Cardiac muscle cell (in vitro differentiated cells and primary cell): ENCODE data around the gene OR12D2. TPM values are rescaled to one million over a fixed set of nuclear protein-coding genes. Genes with fewer than 3 reads are reported as not detected.
"Not testable (repeated sequence)": the region's sequence is repeated elsewhere in the genome, so short reads cannot be mapped to it uniquely, and the experiment has no call there.

ENCODE experiments used
- DNase-seq, 2 donors: peaks; one replicate each; pipeline versions ENCODE4 v3.0.0 to v3.0.0-alpha.2; 2010 to 2017; ENCODE audit warnings: low read depth in 1 of 2, low spot score in 1 of 2
- H3K27ac ChIP-seq: fragments of 200-600 bp; sonication (generic); 2 replicates; pipeline ENCODE4 v1.5.1; 2016
- H3K27me3 ChIP-seq: fragments of 200-600 bp; sonication (generic); 2 replicates; pipeline ENCODE4 v1.6.0; 2016; ENCODE audit warnings: control low read depth
- H3K36me3 ChIP-seq: fragments of 200-600 bp; sonication (generic); 2 replicates; pipeline ENCODE4 v1.5.1; 2016; ENCODE audit warnings: control low read depth
- H3K4me1 ChIP-seq: fragments of 200-600 bp; sonication (generic); 2 replicates; pipeline ENCODE4 v1.8.1; 2017; ENCODE audit warnings: low read depth, mild to moderate bottlenecking, mixed run types
- H3K4me3 ChIP-seq: fragments of 200-600 bp; sonication (generic); 2 replicates; pipeline ENCODE4 v1.5.1; 2016; ENCODE audit warnings: mild to moderate bottlenecking
- H3K9me3 ChIP-seq: fragments of 200-600 bp; sonication (generic); 2 replicates; pipeline ENCODE4 v1.5.1; 2017; ENCODE audit warnings: low read depth, mild to moderate bottlenecking, control low read depth
- CTCF ChIP-seq: IDR thresholded peaks from 2 replicates; pipeline ENCODE4 v1.5.1; 2012; ENCODE audit warnings: low read depth, mild to moderate bottlenecking, low read length
- polyA plus RNA-seq: library from polyadenylated mRNA; unstranded; fragments of >200 nt; fragmentation: Nextera tagmentation; extraction: Ambion mirVana; gene quantifications from 2 replicates; pipeline ENCODE4 v1.2.1, GENCODE V29; 2016
- total RNA-seq: library from RNA; depleted of rRNA; stranded (reverse); fragments of >200 nt; gene quantifications from 2 replicates; pipeline ENCODE4 v1.2.3, GENCODE V29; 2016

Gene OR12D2
- total and polyA plus RNA-seq, 2 experiments from 2014 or later = not detected

GRCh38 chr6:29419516-29419915 lies 24.1 kb downstream of the OR12D2 start:
- H3K36me3 ChIP-seq = no peaks in the 10 kb centered on the region
- TF ChIP-seq CTCF = no peak
- H3K27ac ChIP-seq = no peak overlapping the region
- no peaks in the 10 kb centered on the region for H3K9me3 ChIP-seq
- no peaks in the 10 kb centered on the region for H3K4me1 ChIP-seq
- H3K27me3 ChIP-seq = no peaks in the 10 kb centered on the region
- DNase-seq = no peak
- no peak overlapping the region for H3K4me3 ChIP-seq

- Histone ChIP-seq H3K36me3 (no peaks in the 10 kb centered on the region), H3K4me1 (no peaks in the 10 kb centered on the region), H3K27me3 (no peaks in the 10 kb centered on the region), H3K27ac (no peak overlapping the region), H3K9me3 (no peaks in the 10 kb centered on the region), H3K4me3 (no peak overlapping the region)
- TF ChIP-seq CTCF = no peak
- no peak for DNase-seq
Measured at GRCh38 chr6:29424168-29424567, 28.7 kb downstream of the OR12D2 start.

- Histone ChIP-seq H3K4me3 (no peak overlapping the region), H3K4me1 (no peaks in the 10 kb centered on the region), H3K27me3 (no peaks in the 10 kb centered on the region), H3K9me3 (no peaks in the 10 kb centered on the region), H3K36me3 (no peaks in the 10 kb centered on the region), H3K27ac (no peak overlapping the region)
- TF ChIP-seq CTCF = no peak
- DNase-seq = no peak
Measured at GRCh38 chr6:29424575-29424974, 29.1 kb downstream of the OR12D2 start.

GRCh38 chr6:29425075-29425474 lies 29.6 kb downstream of the OR12D2 start:
- no peak for TF ChIP-seq CTCF
- Histone ChIP-seq H3K36me3 (no peaks in the 10 kb centered on the region), H3K27me3 (no peaks in the 10 kb centered on the region), H3K4me3 (no peak overlapping the region), H3K4me1 (no peaks in the 10 kb centered on the region), H3K9me3 (no peaks in the 10 kb centered on the region), H3K27ac (no peak overlapping the region)
- no peak for DNase-seq

GRCh38 chr6:29426654-29427053 lies 31.2 kb downstream of the OR12D2 start:
- Histone ChIP-seq H3K27me3 (no peaks in the 10 kb centered on the region), H3K27ac (no peak overlapping the region), H3K4me3 (no peak overlapping the region), H3K36me3 (no peaks in the 10 kb centered on the region), H3K4me1 (no peaks in the 10 kb centered on the region), H3K9me3 (no peaks in the 10 kb centered on the region)
- no peak for TF ChIP-seq CTCF
- no peak for DNase-seq

GRCh38 chr6:29436730-29437129 lies 41.3 kb downstream of the OR12D2 start:
- H3K9me3 ChIP-seq, H3K4me3 ChIP-seq, DNase-seq: not testable (repeated sequence)

More at GRCh38 chr6:29436730-29437129, 41.3 kb downstream of the OR12D2 start:
- not testable (repeated sequence) for H3K27me3 ChIP-seq, H3K4me1 ChIP-seq, H3K36me3 ChIP-seq, H3K27ac ChIP-seq
